ENCODE results near the gene SMIM27. TPM values are rescaled to one million over a fixed set of nuclear protein-coding genes. Genes with fewer than 3 reads are reported as not detected.
A peak's percentile ranks its signal among the peaks of the same experiment; 100 is the strongest.

The SMIM27 gene
- total RNA-seq, 1 experiment from 2014 or later = 8.1 TPM

GRCh38 chr9:32552172-32552872 lies at the start of gene SMIM27, which contains the start of gene TOPORS (continued):
- peak; percentile 88 for TF ChIP-seq POLR2A (IDR thresholded peaks at IDR 0.05; ENCODE audit: borderline replicate concordance, extremely low read depth, insufficient read depth, insufficient read length)
- no peak for TF ChIP-seq SRF (IDR thresholded peaks at IDR 0.05; ENCODE audit: low read depth)
- TF ChIP-seq SIN3A (IDR thresholded peaks at IDR 0.05; ENCODE audit: low read depth) = peak; percentile 28; the same call in 1 of the 2 replicates
- TF ChIP-seq EZH2phosphoT487 (IDR thresholded peaks at IDR 0.05; ENCODE audit: borderline replicate concordance) = no peak
- TF ChIP-seq ZNF274 (IDR thresholded peaks at IDR 0.05; ENCODE audit: low read depth, low read length) = no peak
- 0 out of 2 replicates have a peak, but pooled peaks have one; percentile 35 for TF ChIP-seq FOSL1 (IDR thresholded peaks at IDR 0.05; ENCODE audit: low read depth)

GRCh38 chr9:32502464-32502863 lies 49.7 kb upstream of the SMIM27 start:
- ChIA-PET POLR2A (no interaction called here), RAD21 (ENCODE audit: low non-redundant PET in 1 of 2, low total read pairs in 2 of 2, uncharacterized antibody in 2 of 2, unreplicated experiment in 2 of 2) (no interaction called here), CTCF (no interaction called here)
- Histone ChIP-seq H2AFZ (ENCODE audit: low read depth, low read length, poor library complexity, severe bottlenecking) (no peak overlapping the region), H3K27me3 (ENCODE audit: insufficient read depth, low read length) (no peaks in the 10 kb centered on the region), H4K20me1 (ENCODE audit: insufficient read depth) (no peaks in the 10 kb centered on the region), H3K9ac (ENCODE audit: low read length) (no peak overlapping the region), H3K79me2 (ENCODE audit: insufficient read depth, low read length) (no peaks in the 10 kb centered on the region; the same call in 1 of the 2 replicates), H3K4me1 (ENCODE audit: control insufficient read depth in 1 of 2, insufficient read depth in 2 of 2, low read length in 2 of 2) (peaks cover 8 to 33% of the 10 kb centered on the region in 2 experiments; a peak in 3 of 4 replicates), H3K9me3 (ENCODE audit: control insufficient read depth in 1 of 2, insufficient read depth in 1 of 2, low read depth in 1 of 2, low read length in 2 of 2) (no peaks in the 10 kb centered on the region), H3K36me3 (ENCODE audit: control insufficient read depth in 1 of 2, insufficient read depth in 2 of 2, low read length in 2 of 2) (no peaks in the 10 kb centered on the region), H3K4me2 (ENCODE audit: low read length) (peak overlapping the region; percentile 54), H3K27ac (ENCODE audit: low read depth, low read length) (no peak overlapping the region), H3K4me3 (replicated peaks in 1 of 2; ENCODE audit: low read depth in 1 of 2, low read length in 2 of 2) (peak overlapping the region in 1 of 2 experiments; percentile 22; a peak in 1 of 4 replicates), H3K9me2 (ENCODE audit: insufficient read depth) (no peaks in the 10 kb centered on the region)
- intact Hi-C loops (cut with micrococcal nuclease) = no loop called here
- ATAC-seq (peak; percentile 84), DNase-seq (ENCODE audit: low read depth, low spot score) (peak; percentile 41)
- no TSS peak for BruUV-seq (replicated peaks)
- TF ChIP-seq SRF (IDR thresholded peaks at IDR 0.05; ENCODE audit: low read depth) (0 out of 2 replicates have a peak, but pooled peaks have one; percentile 17), CBX3 (IDR thresholded peaks at IDR 0.05; ENCODE audit: low read depth) (peak; percentile 69), REST (IDR thresholded peaks at IDR 0.05; ENCODE audit: low read depth) (no peak), FOSL1 (IDR thresholded peaks at IDR 0.05; ENCODE audit: low read depth) (peak; percentile 19; the same call in 1 of the 2 replicates), RAD21 (IDR thresholded peaks at IDR 0.05; ENCODE audit: low read depth) (no peak), ZFX (IDR thresholded peaks at IDR 0.05) (no peak), MAX (IDR thresholded peaks at IDR 0.05) (0 out of 2 replicates have a peak, but pooled peaks have one; percentile 27), ELF1 (IDR thresholded peaks at IDR 0.05; ENCODE audit: borderline replicate concordance, low read depth) (0 out of 2 replicates have a peak, but pooled peaks have one; percentile 20), CTCF (IDR thresholded peaks at IDR 0.05 in 2 of 3, conservative IDR thresholded peaks at IDR 0.05 in 1 of 3; ENCODE audit: borderline replicate concordance in 1 of 3, insufficient read depth in 1 of 3, low read depth in 2 of 3, low read length in 2 of 3) (no peak), SP1 (IDR thresholded peaks at IDR 0.05; ENCODE audit: low read depth) (peak; percentile 28; the same call in 1 of the 2 replicates)
